ENCODE measurements around the gene TRMO.

The TRMO gene

GRCh38 chr9:97904725-97905124 is 17.6 kb downstream of the TRMO start:
- no peak for DNase-seq (ENCODE audit: low read depth in 2 of 2)

GRCh38 chr9:97903177-97903576 is 19.1 kb downstream of the TRMO start:
- DNase-seq (ENCODE audit: low read depth in 2 of 2): no peak

- DNase-seq (ENCODE audit: low read depth in 2 of 2): no peak
Measured at GRCh38 chr9:97900738-97901565, 21.3 kb downstream of the TRMO start.

- DNase-seq (ENCODE audit: low read depth in 2 of 2): no peak
Measured at GRCh38 chr9:97900103-97900737, 22.1 kb downstream of the TRMO start.

- no peak for DNase-seq (ENCODE audit: low read depth in 2 of 2)
Measured at GRCh38 chr9:97895695-97896332, 26.5 kb downstream of the TRMO start.

GRCh38 chr9:97895211-97895610 is 27.1 kb downstream of the TRMO start:
- no peak for DNase-seq (ENCODE audit: low read depth in 2 of 2)

- no peak for DNase-seq (ENCODE audit: low read depth in 2 of 2)
Measured at GRCh38 chr9:97892421-97892820, 29.9 kb downstream of the TRMO start.

- DNase-seq (ENCODE audit: low read depth in 2 of 2): no peak
Measured at GRCh38 chr9:97891736-97892135, 30.6 kb downstream of the TRMO start.

- peak; percentile 36 to 47 for DNase-seq (ENCODE audit: low read depth in 2 of 2)
Measured at GRCh38 chr9:97889941-97890887, 32.1 kb downstream of the TRMO start.

- no peak for DNase-seq (ENCODE audit: low read depth in 2 of 2)
Measured at GRCh38 chr9:97880336-97880735, 42.0 kb downstream of the TRMO start.

GRCh38 chr9:97876061-97876460 is 46.2 kb downstream of the TRMO start:
- DNase-seq (ENCODE audit: low read depth in 2 of 2): no peak

GRCh38 chr9:97875111-97875510 is 47.2 kb downstream of the TRMO start:
- no peak for DNase-seq (ENCODE audit: low read depth in 2 of 2)

GRCh38 chr9:97874624-97875023 is 47.7 kb downstream of the TRMO start:
- DNase-seq (ENCODE audit: low read depth in 2 of 2): no peak

- no peak for DNase-seq (ENCODE audit: low read depth in 2 of 2)
Measured at GRCh38 chr9:97873882-97874281, 48.4 kb downstream of the TRMO start.

- no peak for DNase-seq (ENCODE audit: low read depth in 2 of 2)
Measured at GRCh38 chr9:97873425-97873824, 48.9 kb downstream of the TRMO start.

- DNase-seq (ENCODE audit: low read depth in 2 of 2): no peak
Measured at GRCh38 chr9:97868859-97869258, 53.4 kb downstream of the TRMO start.

GRCh38 chr9:97866848-97867247 is 55.5 kb downstream of the TRMO start:
- DNase-seq (ENCODE audit: low read depth in 2 of 2): no peak

GRCh38 chr9:97866300-97866699 is 56.0 kb downstream of the TRMO start:
- no peak for DNase-seq (ENCODE audit: low read depth in 2 of 2)

GRCh38 chr9:97864396-97864795 is 57.9 kb downstream of the TRMO start:
- no peak for DNase-seq (ENCODE audit: low read depth in 2 of 2)

GRCh38 chr9:97863314-97863713 is 59.0 kb downstream of the TRMO start:
- DNase-seq (ENCODE audit: low read depth in 2 of 2): no peak

- no peak for DNase-seq (ENCODE audit: low read depth in 2 of 2)
Measured at GRCh38 chr9:97861148-97861475, 61.2 kb downstream of the TRMO start.
